Lower leg skin (tissue), 3 donors: ENCODE results near the gene FOXA2.

Experiments used
- CTCF ChIP-seq, 3 donors: fragments of 450-650 bp; IDR thresholded peaks; one replicate each; pipeline ENCODE4 v1.5.1; 2016; ENCODE audit warnings: antibody characterized with exemption in 3 of 3, mild to moderate bottlenecking in 3 of 3, moderate library complexity in 2 of 3
- POLR2A ChIP-seq, 2 donors: fragments of 450-650 bp; IDR thresholded peaks; one replicate each; pipeline ENCODE4 v1.6.1; 2016 to 2017; ENCODE audit warnings: antibody characterized with exemption in 2 of 2, mild to moderate bottlenecking in 1 of 2, moderate library complexity in 1 of 2

GRCh38 chr20:22585786-22586493 is 1.6 kb upstream of the FOXA2 start:
- TF ChIP-seq CTCF (IDR thresholded peaks at IDR 0.05), result no peak
- no peak for TF ChIP-seq POLR2A (IDR thresholded peaks at IDR 0.05)
